Hepatocyte (in vitro differentiated cells): ENCODE measurements around the gene SH3PXD2B.

Source experiments
- CTCF ChIP-seq: fragments of 200-600 bp; sonication (generic); IDR thresholded peaks from 2 replicates; pipeline ENCODE4 v1.5.1; 2016; ENCODE audit warnings: antibody characterized with exemption, mild to moderate bottlenecking; ENCODE audit not compliant: poor library complexity
- EZH2 ChIP-seq: fragments of 200-600 bp; sonication (generic); IDR thresholded peaks from 2 replicates; pipeline ENCODE4 v1.6.1; 2016; ENCODE audit warnings: antibody characterized with exemption, mild to moderate bottlenecking, borderline replicate concordance
- EZH2phosphoT487 ChIP-seq: fragments of 200-600 bp; sonication (generic); IDR thresholded peaks from one replicate; pipeline ENCODE4 v1.6.1; 2018; ENCODE audit warnings: antibody characterized with exemption, mild to moderate bottlenecking, low read depth, moderate library complexity; ENCODE audit not compliant: unreplicated experiment, severe bottlenecking

- TF ChIP-seq EZH2 (no peak), CTCF (no peak), EZH2phosphoT487 (no peak)
Observed at GRCh38 chr5:172364773-172365172, 89.6 kb downstream of the SH3PXD2B start.
